ENCODE results near the gene OSBPL5.

GRCh38 chr11:3123305-3123704 is 41.8 kb downstream of the OSBPL5 start:
- no peak for TF ChIP-seq YY1 (IDR thresholded peaks at IDR 0.05; ENCODE audit: low read depth)
- no peak for TF ChIP-seq TCF12 (IDR thresholded peaks at IDR 0.05; ENCODE audit: low read depth)
- TF ChIP-seq REST (IDR thresholded peaks at IDR 0.05; ENCODE audit: low read depth): no peak
- TF ChIP-seq ZBTB7A (IDR thresholded peaks at IDR 0.05; ENCODE audit: low read depth): no peak
- TF ChIP-seq RAD21 (IDR thresholded peaks at IDR 0.05; ENCODE audit: low read depth): no peak
- TF ChIP-seq TAF1 (IDR thresholded peaks at IDR 0.05; ENCODE audit: low read depth): no peak
- no peak for TF ChIP-seq EGR1 (IDR thresholded peaks at IDR 0.05)
- no peak for TF ChIP-seq CREB1 (IDR thresholded peaks at IDR 0.05; ENCODE audit: low read depth)
- no peak for TF ChIP-seq MAX (IDR thresholded peaks at IDR 0.05)
- TF ChIP-seq EP300 (IDR thresholded peaks at IDR 0.05; ENCODE audit: borderline replicate concordance): no peak
- TF ChIP-seq NFIC (IDR thresholded peaks at IDR 0.05): peak; percentile 45; the same call in 1 of the 2 replicates
- TF ChIP-seq TEAD4 (IDR thresholded peaks at IDR 0.05): no peak
- TF ChIP-seq FOXM1 (IDR thresholded peaks at IDR 0.05; ENCODE audit: borderline replicate concordance, low read depth): no peak

Data from Ishikawa (cell line).